Muscle of back (tissue), 13 donors: ENCODE results near the gene SEMA3D. TPM values are rescaled to one million over a fixed set of nuclear protein-coding genes. Genes with fewer than 3 reads are reported as not detected.

Source experiments
- DNase-seq, 3 donors: peaks; one replicate each; pipeline versions ENCODE4 v3.0.0 to v3.0.0-alpha.2; 2013
- long read RNA-seq, 9 donors: transcript quantifications; one replicate each; lab custom pipeline, GENCODE V29; 2026
- polyA plus RNA-seq, 10 donors: library from polyadenylated mRNA; unstranded; fragments of 120-200 nt; gene quantifications; one replicate each; pipeline ENCODE4 v1.2.1, GENCODE V29; 2013; ENCODE audit not compliant: insufficient read length in 10 of 10

The SEMA3D gene
- 10 to 100 TPM in 7 of 10 donors, 1 to 10 TPM in 3; 8.5 to 55.5 (median 12.4) TPM for polyA plus RNA-seq
- long read RNA-seq, donor 1: 0 reads
- long read RNA-seq, donor 2: 0 reads
- long read RNA-seq, donor 3: 0 reads
- long read RNA-seq, donor 4: 0 reads
- long read RNA-seq, donor 5: 0 reads
- long read RNA-seq, donor 6: 0 reads
- long read RNA-seq, donor 7: 0 reads
- long read RNA-seq, donor 8, partial matches to known transcripts: 0 of 1 reads
- long read RNA-seq, donor 8, other reads (novel, unspliced or antisense): 0 of 1 reads
- long read RNA-seq, donor 9: 0 reads

DNA sequence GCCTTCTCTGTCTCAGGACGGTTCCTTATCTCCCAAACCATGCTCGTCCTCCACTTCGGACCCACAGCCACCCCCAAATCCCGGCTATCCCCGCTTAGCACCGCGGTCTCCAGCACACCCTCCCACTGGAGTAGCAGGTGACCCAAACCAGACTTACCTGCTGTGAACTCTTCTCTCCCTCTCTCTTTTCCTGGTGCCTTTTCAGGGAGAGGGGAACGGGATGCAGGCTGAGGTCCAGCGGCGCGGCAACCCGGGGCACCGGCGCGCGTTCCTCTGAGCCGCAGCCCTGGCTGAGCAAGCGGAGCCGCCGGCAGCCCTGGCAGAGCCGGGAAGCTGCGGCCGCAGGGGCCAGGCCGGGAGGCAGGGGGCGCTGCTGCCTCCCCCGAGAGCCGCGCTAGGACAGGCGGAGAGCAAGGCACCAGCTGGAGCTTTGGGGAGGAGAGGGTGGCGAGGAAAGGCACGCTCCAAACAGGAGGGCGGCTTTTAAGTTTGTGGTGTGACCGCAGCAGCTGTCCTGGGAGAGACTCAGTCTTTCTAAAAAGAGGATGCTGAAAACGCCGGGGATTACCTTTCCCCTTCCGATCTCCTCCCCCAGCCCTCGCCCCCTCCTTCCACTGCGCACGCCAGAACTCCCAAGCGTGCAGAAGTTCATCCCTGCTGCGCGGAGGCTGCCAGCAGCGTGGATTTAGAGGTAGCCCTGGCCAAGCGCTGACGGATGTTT, at the start of gene SEMA3D:
Gene SEMA3D (minus strand): TSS at position 536 of the 721 bp plus-strand sequence. CDS start 65,165 bp downstream, outside the sequence.
- DNase-seq: peak; percentile 82 to 95 (median 87)

DNA sequence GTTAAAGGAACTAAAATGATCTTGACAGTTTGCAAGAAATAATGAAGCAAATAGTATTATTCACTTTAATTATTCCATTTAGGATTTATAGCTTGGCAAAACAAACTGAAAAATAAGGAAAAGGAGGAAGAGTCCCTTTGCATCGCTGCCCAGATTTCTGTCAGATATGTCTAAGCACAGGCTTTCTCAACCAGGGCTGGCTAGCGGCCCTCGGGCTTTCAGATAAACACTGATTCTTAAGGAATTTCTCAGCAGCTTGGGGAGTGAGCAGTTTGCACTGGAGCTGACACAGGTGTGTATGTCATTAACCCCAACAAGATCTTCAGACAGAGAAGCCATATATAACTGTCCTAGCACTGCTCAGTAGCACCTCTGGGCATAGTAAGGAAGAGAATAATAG, 47.9 kb upstream of the SEMA3D start:
- no peak for DNase-seq

DNA sequence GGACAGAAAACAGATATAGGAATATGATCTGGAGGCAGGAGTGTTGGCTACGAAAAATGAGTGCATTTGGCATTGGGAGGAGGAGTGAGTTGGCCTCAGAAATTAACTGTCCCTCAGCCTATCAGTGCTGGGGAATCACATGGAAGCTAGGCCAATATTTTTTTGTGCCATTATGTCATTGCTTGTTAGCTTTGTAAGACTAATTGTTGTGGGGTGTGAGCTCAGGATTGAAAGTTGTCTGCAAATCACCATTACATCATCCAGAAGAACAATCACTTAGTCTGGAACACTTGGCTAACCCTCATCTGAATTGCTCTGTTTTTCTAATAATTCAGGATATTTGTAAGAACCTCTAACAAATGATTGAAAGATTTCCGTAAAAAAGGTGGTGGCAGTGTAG, 45.2 kb upstream of the SEMA3D start:
- no peak for DNase-seq

- DNase-seq: no peak
These were observed 43.8 kb upstream of the SEMA3D start for GRCh38 chr7:85230623-85231022.

DNA sequence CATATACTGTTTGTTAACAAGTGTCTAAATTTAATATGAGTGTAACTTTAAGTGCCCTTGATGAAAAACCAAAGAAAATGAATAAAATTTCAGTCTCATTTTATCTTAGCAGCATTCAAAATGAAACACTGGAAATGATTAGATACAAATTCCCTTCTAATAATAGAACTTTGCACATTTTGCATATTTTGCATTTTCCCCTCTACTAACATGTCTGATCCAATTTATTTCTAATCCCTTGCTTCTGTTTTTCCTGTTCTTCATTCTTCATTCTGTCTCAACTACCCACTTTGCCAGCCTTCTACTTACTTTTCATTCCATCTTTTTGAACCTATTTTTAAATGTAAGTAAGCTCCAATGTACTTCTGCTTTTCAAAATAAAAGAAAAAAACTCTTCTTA, 42.7 kb upstream of the SEMA3D start:
- no peak for DNase-seq

GRCh38 chr7:85226361-85227085, 39.7 kb upstream of the SEMA3D start:
- DNase-seq: peak in 1 of 3 donors; percentile 31

DNA sequence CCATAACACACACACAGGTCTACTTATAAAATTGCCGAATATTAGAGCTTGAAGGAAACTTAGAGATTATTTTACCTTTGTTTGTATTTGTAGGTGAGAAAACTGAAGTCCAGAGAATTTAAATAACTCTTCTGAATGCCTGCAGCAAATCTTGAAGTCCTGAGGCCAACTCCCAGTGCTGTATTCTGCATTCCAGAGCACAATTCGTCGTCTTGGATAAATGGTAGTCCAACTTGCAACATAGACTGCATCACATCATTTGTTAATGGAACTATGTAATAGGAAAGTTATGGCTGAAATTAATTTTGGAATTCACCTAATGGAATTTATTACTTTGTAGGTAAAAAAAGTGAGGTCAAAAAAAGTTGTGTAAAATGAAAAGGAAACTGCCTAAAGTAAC, 37.3 kb upstream of the SEMA3D start:
- DNase-seq: no peak

- DNase-seq: no peak
These were observed 35.7 kb upstream of the SEMA3D start for GRCh38 chr7:85222522-85222921.

DNA sequence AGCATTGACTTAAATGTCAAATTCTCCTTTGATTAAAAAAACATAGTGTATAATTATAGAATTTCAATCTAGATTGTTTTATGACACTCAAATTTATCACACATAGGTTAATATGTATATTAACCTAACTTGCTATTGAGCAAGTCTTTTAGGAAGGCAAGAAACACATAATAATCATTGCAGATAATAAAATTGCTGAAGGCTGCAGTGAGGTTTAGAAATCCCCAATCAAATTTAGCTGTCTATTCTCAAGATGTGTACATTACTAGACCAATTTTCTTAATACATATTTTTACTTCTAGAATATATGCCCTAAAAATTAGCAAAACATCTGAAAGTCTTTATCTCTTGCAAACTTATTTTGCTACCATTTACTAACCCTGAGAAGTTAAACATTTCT, 34.9 kb upstream of the SEMA3D start:
- no peak for DNase-seq

GRCh38 chr7:85220651-85221050, 33.8 kb upstream of the SEMA3D start:
- no peak for DNase-seq

DNA sequence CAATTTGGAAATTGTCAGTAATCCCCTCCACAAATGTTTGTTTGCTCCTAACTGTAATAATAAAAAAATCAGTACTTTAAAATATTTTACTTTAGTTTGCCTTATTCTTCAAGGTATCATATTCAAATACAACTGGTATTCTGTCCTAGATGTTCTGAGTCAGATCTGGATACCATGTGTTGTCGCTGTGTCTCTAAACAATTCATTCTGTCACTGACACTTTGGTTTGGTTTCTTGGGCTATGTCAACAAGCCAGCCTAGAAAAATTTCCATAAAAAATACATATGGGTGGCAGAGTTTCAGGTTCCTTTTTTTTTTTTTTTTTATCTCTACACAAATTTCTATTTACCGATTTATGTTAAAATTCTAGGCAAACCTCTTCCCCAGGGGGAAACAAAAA, 33.2 kb upstream of the SEMA3D start:
- no peak for DNase-seq

DNA sequence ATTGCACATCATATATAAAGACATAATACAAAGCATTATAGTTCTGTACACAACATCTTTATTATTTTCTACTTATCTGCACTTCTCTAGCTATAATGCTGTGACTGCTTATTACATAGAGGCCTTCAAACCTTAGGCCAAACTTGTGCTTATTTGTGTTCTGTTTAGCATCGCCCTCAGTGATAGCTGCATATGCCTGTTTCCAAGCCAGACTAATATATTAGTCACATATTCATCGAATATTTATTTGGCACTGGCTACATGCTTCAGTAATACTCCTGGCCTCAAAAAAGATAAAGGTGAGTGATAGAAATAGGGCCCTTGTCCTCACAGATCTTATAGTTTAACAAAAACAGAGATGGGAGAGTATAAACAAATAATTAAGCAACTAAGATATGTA, 30.2 kb upstream of the SEMA3D start:
- DNase-seq: no peak

DNA sequence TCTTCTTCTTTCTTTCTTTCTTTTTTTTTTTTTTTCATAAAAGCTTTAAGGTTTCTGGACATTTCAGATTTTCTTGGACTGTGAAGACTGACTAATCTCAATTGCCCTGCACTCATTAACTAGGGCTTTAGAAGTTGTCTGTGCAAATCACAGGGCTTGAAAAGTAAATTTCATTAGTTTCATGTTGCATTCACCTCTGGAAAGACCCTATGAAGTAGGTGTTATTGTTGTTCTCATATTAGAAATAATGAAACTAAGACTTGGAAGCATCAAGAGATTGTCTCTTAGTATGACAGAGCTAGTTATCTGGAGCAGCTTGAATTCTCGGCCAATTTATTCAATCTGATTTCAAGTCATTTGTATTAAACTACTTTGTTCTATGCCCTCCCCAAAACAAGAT, 28.2 kb upstream of the SEMA3D start:
- DNase-seq: no peak

- no peak for DNase-seq
These were observed 26.6 kb upstream of the SEMA3D start for GRCh38 chr7:85213500-85213899.

DNA sequence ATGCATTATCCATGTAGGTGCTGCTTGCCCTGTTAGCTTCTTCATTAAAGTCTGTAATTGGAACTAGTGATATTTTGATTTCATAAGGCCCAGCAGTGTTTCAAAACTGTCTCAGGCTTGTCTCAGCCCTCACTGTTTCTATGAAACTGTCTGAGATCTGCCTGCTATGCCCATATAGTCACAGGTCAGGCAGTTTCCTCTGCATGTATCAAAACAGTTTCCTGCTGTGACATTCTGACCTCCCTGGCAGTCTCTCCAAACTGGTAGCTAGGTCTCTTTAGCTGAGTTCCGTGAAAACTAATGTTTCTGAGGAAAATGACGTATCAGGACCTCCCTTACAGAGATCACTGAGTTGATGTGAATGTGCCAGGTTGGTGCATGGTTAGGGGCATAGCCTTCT, 18.9 kb upstream of the SEMA3D start:
- DNase-seq: no peak

- DNase-seq: no peak
These were observed 17.6 kb upstream of the SEMA3D start for GRCh38 chr7:85204496-85204895.

DNA sequence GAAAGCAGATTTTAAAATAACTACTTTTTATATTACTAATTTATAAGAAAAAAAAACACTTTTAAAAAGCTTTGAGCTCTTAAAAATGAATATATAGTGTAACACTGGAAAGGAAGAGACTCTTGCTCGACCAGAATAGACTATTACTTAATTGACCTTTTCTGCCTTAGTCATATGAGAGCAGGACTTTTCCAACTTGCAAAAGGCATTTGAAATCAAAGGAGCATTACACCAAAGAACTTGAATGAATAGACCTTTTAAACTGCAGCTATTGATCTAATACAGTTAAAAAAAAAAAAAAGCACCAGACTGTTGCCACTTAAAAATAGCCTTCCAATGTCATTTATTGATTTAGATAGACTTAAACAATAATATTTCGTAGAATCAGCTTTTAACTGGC, 17.2 kb upstream of the SEMA3D start:
- no peak for DNase-seq

DNA sequence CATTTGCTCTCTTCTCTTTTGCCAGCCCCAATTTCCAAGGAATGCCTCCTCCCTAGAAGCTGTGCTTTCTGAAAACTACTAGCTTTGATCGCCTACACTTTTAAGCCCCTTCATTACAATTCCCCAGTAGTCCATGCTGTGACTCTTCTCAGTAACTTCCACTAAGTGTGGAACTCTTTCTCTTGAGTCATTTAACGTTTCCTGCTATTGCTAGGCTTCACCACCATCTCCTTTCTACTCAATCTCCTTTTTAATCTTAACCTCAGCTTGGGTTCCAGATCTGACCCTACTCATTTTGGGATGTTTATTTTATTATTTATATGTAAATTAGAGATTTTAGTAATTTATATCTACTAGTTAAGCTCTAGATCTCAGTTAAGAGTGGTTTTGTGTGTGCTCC, 14.4 kb upstream of the SEMA3D start:
- DNase-seq: no peak

- no peak for DNase-seq
These were observed 9.8 kb upstream of the SEMA3D start for GRCh38 chr7:85196696-85197095.

DNA sequence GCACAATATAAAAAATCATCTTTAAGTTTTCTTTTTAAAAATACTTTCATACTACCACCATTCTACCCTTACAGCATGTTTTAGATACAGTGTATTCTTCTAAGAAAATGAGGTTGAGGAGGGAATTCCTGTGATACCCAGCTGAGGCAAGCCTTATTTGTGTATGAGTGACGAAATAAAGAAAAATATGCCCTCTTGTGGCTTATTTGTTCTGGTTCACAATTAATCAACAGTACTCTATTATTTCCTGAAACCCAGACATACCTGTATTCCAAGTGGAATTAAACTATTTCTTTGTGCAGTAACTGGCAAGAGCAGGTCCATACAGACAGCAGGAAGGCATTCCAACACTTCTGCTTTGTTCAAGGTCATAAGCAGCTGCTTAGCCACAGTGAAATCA, 4.5 kb upstream of the SEMA3D start:
- DNase-seq: peak in 1 of 3 donors; percentile 26

DNA sequence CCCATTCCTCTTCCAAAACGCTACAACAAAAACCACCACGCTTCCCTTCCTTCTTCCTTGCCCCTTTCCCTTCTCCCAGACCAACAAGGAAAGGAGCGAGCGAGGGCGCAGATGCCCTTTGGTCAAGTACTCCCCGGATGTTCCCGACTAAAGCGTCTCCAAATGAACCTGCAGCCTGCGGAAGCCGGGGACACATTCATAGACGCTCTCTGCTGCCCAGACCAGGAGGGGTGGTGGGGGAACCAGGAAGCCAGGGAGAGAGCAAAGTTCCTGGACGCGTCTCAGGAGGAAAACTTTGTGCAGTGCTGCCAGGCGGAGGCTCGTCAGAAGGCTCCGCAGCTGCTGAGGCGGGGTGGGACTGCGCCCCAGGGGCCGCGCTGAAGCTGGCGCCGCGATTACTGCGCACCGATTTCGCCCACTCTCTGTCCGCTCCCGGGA, 754 bp downstream of the SEMA3D start:
- DNase-seq: peak; percentile 33 to 87 (median 62)

GRCh38 chr7:85185424-85186082, 1.3 kb downstream of the SEMA3D start:
- peak; percentile 74 to 92 (median 84) for DNase-seq
